Measurements from ENCODE around the gene ZC3H13. TPM values are rescaled to one million over a fixed set of nuclear protein-coding genes. Genes with fewer than 3 reads are reported as not detected.

The ZC3H13 gene
- total and polyA plus RNA-seq, 2 of the 8 experiments (the other 6 are each of a cell fraction or from before 2014, with no cell fraction given) = 5.1 to 57.8 TPM

DNA sequence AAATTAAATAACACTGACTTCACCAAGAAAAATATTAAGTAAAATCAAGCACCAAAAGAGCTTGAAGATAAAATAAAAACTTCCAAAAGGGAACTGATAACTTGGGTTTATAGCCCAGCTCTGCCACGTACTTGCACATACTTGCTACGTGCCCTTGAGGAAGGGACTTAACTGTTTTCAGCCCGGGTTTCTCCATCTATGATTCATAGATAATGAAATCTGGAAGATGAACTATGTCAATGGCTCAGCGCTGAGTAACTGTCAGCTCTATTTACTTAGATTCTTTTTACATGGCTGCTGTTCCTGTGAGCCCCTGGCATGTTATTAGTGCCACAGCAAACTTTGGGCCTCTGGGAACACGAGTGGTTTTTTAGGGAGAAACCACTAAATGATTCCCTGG is 9.6 kb upstream of the ZC3H13 start:
- Histone ChIP-seq H3K27ac (ENCODE audit: low read depth, low read length) (no peak overlapping the region), H3K9me3 (ENCODE audit: insufficient read depth in 2 of 2, low read depth in 1 of 2, low read length in 1 of 2) (no peaks in the 10 kb centered on the region; a peak in 1 of 4 replicates), H2AK5ac (ENCODE audit: low read depth, low read length) (no peak overlapping the region), H2BK20ac (ENCODE audit: low read length) (no peak overlapping the region), H4K8ac (ENCODE audit: extremely low read depth, insufficient read depth, low read length) (no peak overlapping the region), H3K23ac (ENCODE audit: insufficient read length) (no peak overlapping the region), H3K4me1 (replicated peaks in 1 of 4; ENCODE audit: control insufficient read depth in 3 of 4, insufficient read depth in 4 of 4, low read length in 3 of 4) (no peaks in the 10 kb centered on the region), H2BK15ac (ENCODE audit: low read length) (no peak overlapping the region), H3K23me2 (ENCODE audit: low read depth, low read length) (no peaks in the 10 kb centered on the region), H3K4me3 (ENCODE audit: extremely low read depth in 1 of 4, insufficient read depth in 2 of 4, low read depth in 3 of 4, low read length in 4 of 4) (no peak overlapping the region), H2BK5ac (ENCODE audit: low read depth, low read length) (no peak overlapping the region), H2AFZ (ENCODE audit: low read length) (no peak overlapping the region), H3K27me3 (replicated peaks in 1 of 4; ENCODE audit: control insufficient read depth in 3 of 4, extremely low read depth in 1 of 4, insufficient read depth in 3 of 4, low read length in 3 of 4) (no peaks in the 10 kb centered on the region), H2BK12ac (ENCODE audit: low read depth, low read length) (no peak overlapping the region), H3K14ac (ENCODE audit: insufficient read length) (no peak overlapping the region), H2BK120ac (replicated peaks; ENCODE audit: low read depth, low read length) (no peak overlapping the region), H4K20me1 (replicated peaks in 1 of 2; ENCODE audit: control insufficient read depth in 1 of 2, insufficient read depth in 2 of 2, low read length in 2 of 2) (no peaks in the 10 kb centered on the region), H3K79me2 (ENCODE audit: control insufficient read depth in 1 of 2, insufficient read depth in 2 of 2, low read length in 2 of 2) (no peaks in the 10 kb centered on the region), H3K56ac (replicated peaks; ENCODE audit: insufficient read length, low read depth, low read length) (no peak overlapping the region), H3K9ac (replicated peaks in 1 of 4; ENCODE audit: extremely low read depth in 1 of 4, low read depth in 3 of 4, low read length in 3 of 4) (no peak overlapping the region), H4K91ac (replicated peaks; ENCODE audit: insufficient read length, low read length) (no peak overlapping the region), H4K5ac (ENCODE audit: insufficient read length, low read depth, low read length) (no peak overlapping the region), H3K4me2 (ENCODE audit: insufficient read depth in 1 of 2, low read depth in 2 of 2, low read length in 2 of 2) (no peak overlapping the region), H3K18ac (ENCODE audit: extremely low read depth, low read length) (no peak overlapping the region), H3K36me3 (ENCODE audit: control insufficient read depth in 2 of 4, insufficient read depth in 4 of 4, low read length in 3 of 4) (no peaks in the 10 kb centered on the region), H3K79me1 (ENCODE audit: low read depth, low read length) (no peaks in the 10 kb centered on the region), H3K4ac (replicated peaks; ENCODE audit: insufficient read length, low read depth, low read length) (no peak overlapping the region)
- POLR2A ChIA-PET (ENCODE audit: partially characterized antibody) = interaction anchor here (0.9 kb wide), 1 partner anchor 10 kb away, joined by 3 read pairs; the partner anchor contains the start of gene ZC3H13
- 92% methylated on average over 5 of the region's 5 CpGs; no CpG with 5 or more reads in 1 of the 2 experiments for WGBS, 2 experiments (ENCODE audit: extremely low coverage in 1 of 2, insufficient coverage in 1 of 2, insufficient read length in 1 of 2, insufficient replicate concordance in 2 of 2, low coverage in 1 of 2, low lambda C conversion rate in 2 of 2, missing lambda C conversion rate in 1 of 2)
- TF ChIP-seq MAFK (IDR thresholded peaks at IDR 0.05; ENCODE audit: low read depth, low read length) (no peak), POLR2A (IDR thresholded peaks at IDR 0.05; ENCODE audit: control extremely low read depth in 1 of 2, low read depth in 2 of 2, low read length in 2 of 2) (no peak), NANOG (IDR thresholded peaks at IDR 0.05; ENCODE audit: insufficient read depth, low read depth, low read length, poor library complexity, severe bottlenecking) (no peak)
- no peak for DNase-seq (ENCODE audit: low read depth in 1 of 2, low spot score in 2 of 2)
- CTCF ChIA-PET (ENCODE audit: partially characterized antibody) = interaction anchor here (0.8 kb wide), 1 partner anchor 24 kb away, joined by 5 read pairs; no protein-coding TSS in a partner anchor
- no peak for FAIRE-seq

All from H1 (cell line).